ENCODE data around the gene TTPAL. TPM values are rescaled to one million over a fixed set of nuclear protein-coding genes. Genes with fewer than 3 reads are reported as not detected.

The TTPAL gene
- total RNA-seq, 2 experiments from 2014 or later: 5.6 to 18.8 TPM

DNA sequence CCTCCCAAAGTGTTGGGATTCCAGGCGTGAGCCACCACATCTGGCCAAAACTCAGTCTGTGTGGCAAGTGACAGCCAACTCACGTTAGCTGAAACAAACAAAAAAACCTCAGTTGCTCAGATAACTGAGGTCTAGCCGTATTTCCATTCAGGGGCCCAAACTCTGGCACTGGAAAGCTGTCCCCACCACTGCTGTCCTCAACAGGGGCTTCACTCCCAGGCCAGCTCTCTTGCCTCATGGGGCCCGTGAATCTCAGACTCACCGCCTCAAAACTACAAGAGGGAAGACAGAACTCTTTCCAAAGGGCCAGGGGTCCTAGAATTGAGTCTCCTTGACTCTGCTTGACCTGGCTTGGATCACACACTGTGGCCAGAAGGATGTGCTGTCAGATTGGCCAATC lies 7.4 kb downstream of the TTPAL start:
- no peak overlapping the region for H2AFZ ChIP-seq (ENCODE audit: low read length)
- no peaks in the 10 kb centered on the region for H4K20me1 ChIP-seq (ENCODE audit: insufficient read depth, low read length)
- no peaks in the 10 kb centered on the region for H3K9me3 ChIP-seq (ENCODE audit: low read length)
- intact Hi-C loops (cut with micrococcal nuclease; ENCODE audit: unreplicated experiment): no loop called here
- no peak for TF ChIP-seq EZH2phosphoT487 (IDR thresholded peaks at IDR 0.05; ENCODE audit: borderline replicate concordance, low read depth, low read length)
- TF ChIP-seq CTCF (conservative IDR thresholded peaks at IDR 0.05; ENCODE audit: low read length): no peak
- DNase-seq (ENCODE audit: low spot score): no peak
- CTCF ChIA-PET (ENCODE audit: unreplicated experiment): no interaction called here
- no peak overlapping the region for H3K4me3 ChIP-seq (ENCODE audit: low read depth, low read length, poor library complexity, severe bottlenecking)
- peaks cover 75% of the 10 kb centered on the region for H3K36me3 ChIP-seq (ENCODE audit: insufficient read depth, low read length)
- peaks cover 10% of the 10 kb centered on the region for H3K4me1 ChIP-seq (ENCODE audit: insufficient read depth, low read length, poor library complexity, severe bottlenecking)
- no peak overlapping the region for H3K27ac ChIP-seq (ENCODE audit: low read depth, low read length, poor library complexity, severe bottlenecking)
- no peak overlapping the region for H3K4me2 ChIP-seq (ENCODE audit: low read length)
- POLR2A ChIA-PET: no interaction called here
- H3K79me2 ChIP-seq (ENCODE audit: insufficient read depth, low read depth, low read length): no peaks in the 10 kb centered on the region
- H3K9me2 ChIP-seq (ENCODE audit: insufficient read depth, low read length): no peaks in the 10 kb centered on the region
- no TSS peak for BruUV-seq (replicated peaks)

GRCh38 chr20:44485078-44485829 lies 9.6 kb downstream of the TTPAL start:
- H3K4me3 ChIP-seq (ENCODE audit: low read depth, low read length, poor library complexity, severe bottlenecking): no peak overlapping the region
- no peak overlapping the region for H3K4me2 ChIP-seq (ENCODE audit: low read length)
- ChIA-PET CTCF (ENCODE audit: unreplicated experiment) (no interaction called here), POLR2A (interaction anchor here (0.6 kb wide), 1 partner anchor 68 kb away, joined by 5 read pairs; no protein-coding TSS in a partner anchor)
- H3K36me3 ChIP-seq (ENCODE audit: insufficient read depth, low read length): peaks cover 92% of the 10 kb centered on the region
- H4K20me1 ChIP-seq (ENCODE audit: insufficient read depth, low read length): no peaks in the 10 kb centered on the region
- intact Hi-C loops (cut with micrococcal nuclease; ENCODE audit: unreplicated experiment): no loop called here
- H3K9me2 ChIP-seq (ENCODE audit: insufficient read depth, low read length): no peaks in the 10 kb centered on the region
- DNase-seq (ENCODE audit: low spot score): no peak
- TF ChIP-seq EZH2phosphoT487 (IDR thresholded peaks at IDR 0.05; ENCODE audit: borderline replicate concordance, low read depth, low read length): no peak
- TF ChIP-seq CTCF (conservative IDR thresholded peaks at IDR 0.05; ENCODE audit: low read length): no peak
- no peak overlapping the region for H3K27ac ChIP-seq (ENCODE audit: low read depth, low read length, poor library complexity, severe bottlenecking)
- H2AFZ ChIP-seq (ENCODE audit: low read length): no peak overlapping the region
- H3K79me2 ChIP-seq (ENCODE audit: insufficient read depth, low read depth, low read length): no peaks in the 10 kb centered on the region
- no peaks in the 10 kb centered on the region for H3K4me1 ChIP-seq (ENCODE audit: insufficient read depth, low read length, poor library complexity, severe bottlenecking)
- H3K9me3 ChIP-seq (ENCODE audit: low read length): no peaks in the 10 kb centered on the region
- BruUV-seq (replicated peaks): no TSS peak

DNA sequence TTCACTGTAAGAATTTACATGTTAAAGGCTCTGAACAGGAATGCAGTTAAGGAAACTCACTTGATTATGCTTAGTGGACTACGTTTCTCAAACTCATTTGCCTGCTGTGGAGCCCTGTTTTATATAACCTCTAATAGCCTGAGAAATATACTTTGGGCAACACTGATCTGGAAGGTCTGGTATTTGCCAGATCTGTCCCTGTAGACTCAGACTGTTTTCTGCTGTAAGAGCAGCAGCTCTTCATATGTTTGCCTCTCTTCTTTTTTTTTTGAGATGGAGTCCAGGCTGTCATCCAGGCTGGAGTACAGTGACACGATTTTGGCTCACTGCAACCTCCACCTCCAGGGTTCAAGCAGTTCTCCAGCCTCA lies 10.1 kb downstream of the TTPAL start:
- Histone ChIP-seq H3K4me1 (ENCODE audit: insufficient read depth, low read length, poor library complexity, severe bottlenecking) (no peaks in the 10 kb centered on the region), H3K9me2 (ENCODE audit: insufficient read depth, low read length) (no peaks in the 10 kb centered on the region), H3K36me3 (ENCODE audit: insufficient read depth, low read length) (peaks cover 90% of the 10 kb centered on the region), H2AFZ (ENCODE audit: low read length) (no peak overlapping the region), H4K20me1 (ENCODE audit: insufficient read depth, low read length) (no peaks in the 10 kb centered on the region), H3K4me2 (ENCODE audit: low read length) (no peak overlapping the region), H3K27ac (ENCODE audit: low read depth, low read length, poor library complexity, severe bottlenecking) (no peak overlapping the region), H3K4me3 (ENCODE audit: low read depth, low read length, poor library complexity, severe bottlenecking) (no peak overlapping the region), H3K9me3 (ENCODE audit: low read length) (no peaks in the 10 kb centered on the region), H3K79me2 (ENCODE audit: insufficient read depth, low read depth, low read length) (no peaks in the 10 kb centered on the region)
- BruUV-seq (replicated peaks): no TSS peak
- ChIA-PET CTCF (ENCODE audit: unreplicated experiment) (no interaction called here), POLR2A (interaction anchor here (0.6 kb wide), 1 partner anchor 68 kb away, joined by 5 read pairs; no protein-coding TSS in a partner anchor)
- TF ChIP-seq CTCF (conservative IDR thresholded peaks at IDR 0.05; ENCODE audit: low read length) (no peak), EZH2phosphoT487 (IDR thresholded peaks at IDR 0.05; ENCODE audit: borderline replicate concordance, low read depth, low read length) (no peak)
- DNase-seq (ENCODE audit: low spot score): no peak
- intact Hi-C loops (cut with micrococcal nuclease; ENCODE audit: unreplicated experiment): no loop called here
